SK-N-SH treated with all-trans-retinoic acid at 6 μM for 48 hours (cell line): Measurements from ENCODE around the gene PRLH.

Experiments used
- ATAC-seq: fragments of 200-7000 bp; cut with Tn5 transposase; 3 replicates; pipeline ENCODE4 v1.9.1; 2020; ENCODE audit warnings: mild to moderate bottlenecking, moderate library complexity
- ARNTL ChIP-seq: fragments of 450-650 bp; formaldehyde crosslinking; IDR thresholded peaks from 2 replicates; pipeline ENCODE4 v1.5.0; 2020; ENCODE audit warnings: low read depth, mild to moderate bottlenecking, moderate library complexity, borderline replicate concordance
- CSDC2 ChIP-seq: fragments of 250-450 bp; sonication (Bioruptor Pico); IDR thresholded peaks from 2 replicates; pipeline ENCODE4 v1.5.0; 2020; ENCODE audit warnings: mild to moderate bottlenecking, moderate library complexity
- CSRNP3 ChIP-seq: fragments of 250-450 bp; sonication (Bioruptor Pico); IDR thresholded peaks from 2 replicates; pipeline ENCODE4 v1.5.1; 2021; ENCODE audit warnings: mild to moderate bottlenecking, moderate library complexity
- ESRRG ChIP-seq: fragments of 250-450 bp; sonication (Bioruptor Pico); IDR thresholded peaks from 2 replicates; pipeline ENCODE4 v1.6.1; 2021; ENCODE audit warnings: mild to moderate bottlenecking
- GLIS3 ChIP-seq: fragments of 250-450 bp; sonication (Bioruptor Pico); IDR thresholded peaks from 2 replicates; pipeline ENCODE4 v1.5.0; 2020; ENCODE audit warnings: mild to moderate bottlenecking, moderate library complexity
- ISL1 ChIP-seq: fragments of 250-450 bp; sonication (Bioruptor Pico); IDR thresholded peaks from 2 replicates; pipeline ENCODE4 v2.1.2; 2022; ENCODE audit warnings: mild to moderate bottlenecking, moderate library complexity
- OSR1 ChIP-seq: fragments of 250-450 bp; sonication (Bioruptor Pico); IDR thresholded peaks from 2 replicates; pipeline ENCODE4 v1.8.0; 2022; ENCODE audit warnings: moderate library complexity, mild to moderate bottlenecking, inconsistent platforms
- PATZ1 ChIP-seq: fragments of 250-450 bp; sonication (Bioruptor Pico); IDR thresholded peaks from 2 replicates; pipeline ENCODE4 v1.8.0; 2020; ENCODE audit warnings: mild to moderate bottlenecking, moderate library complexity, borderline replicate concordance
- RARB ChIP-seq: fragments of 250-450 bp; sonication (Bioruptor Pico); IDR thresholded peaks from 2 replicates; pipeline ENCODE4 v1.8.0; 2021; ENCODE audit warnings: mild to moderate bottlenecking, moderate library complexity
- SNAI2 ChIP-seq: fragments of 250-450 bp; sonication (Bioruptor Pico); IDR thresholded peaks from 2 replicates; pipeline ENCODE4 v1.5.0; 2020; ENCODE audit warnings: mild to moderate bottlenecking, moderate library complexity
- TCF4 ChIP-seq: fragments of 250-450 bp; sonication (Bioruptor Pico); IDR thresholded peaks from 2 replicates; pipeline ENCODE4 v1.8.0; 2021; ENCODE audit warnings: mild to moderate bottlenecking, moderate library complexity, borderline replicate concordance
- TOX ChIP-seq: fragments of 250-450 bp; sonication (Bioruptor Pico); IDR thresholded peaks from 2 replicates; pipeline ENCODE4 v1.8.0; 2021; ENCODE audit warnings: mild to moderate bottlenecking, moderate library complexity, borderline replicate concordance
- TSHZ2 ChIP-seq: fragments of 250-450 bp; sonication (Bioruptor Pico); IDR thresholded peaks from 2 replicates; pipeline ENCODE4 v1.5.0; 2020; ENCODE audit warnings: mild to moderate bottlenecking, moderate library complexity
- ZC3H10 ChIP-seq: fragments of 250-450 bp; sonication (Bioruptor Pico); IDR thresholded peaks from 2 replicates; pipeline ENCODE4 v1.5.1; 2021; ENCODE audit warnings: mild to moderate bottlenecking, moderate library complexity
- ZFP3 ChIP-seq: fragments of 250-450 bp; sonication (Bioruptor Pico); IDR thresholded peaks from 2 replicates; pipeline ENCODE4 v1.5.0; 2020; ENCODE audit warnings: mild to moderate bottlenecking, moderate library complexity
- ZFP30 ChIP-seq: fragments of 450-650 bp; formaldehyde crosslinking; IDR thresholded peaks from 2 replicates; pipeline ENCODE4 v1.5.0; 2022; ENCODE audit warnings: mild to moderate bottlenecking, moderate library complexity
- ZNF565 ChIP-seq: fragments of 450-650 bp; formaldehyde crosslinking; conservative IDR thresholded peaks from 2 replicates; pipeline ENCODE4 v1.5.0; 2020; ENCODE audit warnings: low read depth, mild to moderate bottlenecking, moderate library complexity
- TF ChIP-seq, protein P1 (sequence below): fragments of 250-450 bp; sonication (Bioruptor Pico); IDR thresholded peaks from 2 replicates; pipeline ENCODE4 v1.5.1; 2020; ENCODE audit warnings: low read depth, mild to moderate bottlenecking, moderate library complexity

Gene PRLH

GRCh38 chr2:237613679-237614078, 47.3 kb downstream of the PRLH start:
- ATAC-seq = no peak

DNA sequence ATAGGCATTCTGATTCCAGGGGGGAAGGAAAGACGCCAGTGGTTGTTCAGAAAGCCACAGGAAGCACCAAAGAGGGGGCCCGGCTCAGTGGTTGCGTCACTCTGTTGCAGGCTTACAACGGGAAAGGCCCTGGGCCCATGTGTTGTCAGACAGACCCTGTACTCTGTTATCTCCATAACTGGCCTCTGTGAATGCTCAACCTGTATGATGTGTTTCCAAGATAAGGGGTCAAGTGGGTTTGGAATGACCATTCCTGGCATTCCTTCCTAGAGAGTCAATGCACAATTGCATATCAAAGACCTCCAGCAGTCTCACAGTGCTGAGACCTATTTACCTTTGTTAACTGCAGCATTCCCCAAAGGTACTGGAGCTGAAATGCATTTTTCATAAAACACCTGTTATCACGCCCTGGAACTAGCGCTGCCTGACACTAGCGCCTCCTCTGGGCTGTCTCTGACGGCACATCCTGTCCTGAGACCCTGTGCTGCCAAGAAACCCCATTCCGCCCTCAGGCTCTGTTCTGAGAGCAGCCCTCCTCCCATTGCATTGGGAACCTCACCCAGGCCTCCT, 47.9 kb downstream of the PRLH start:
- no peak; the same call in 2 of the 3 replicates for ATAC-seq
- TF ChIP-seq TCF4 (CRISPR knock-in tag) (peak; percentile 39; the same call in 1 of the 2 replicates), ZFP3 (CRISPR knock-in tag) (0 out of 2 replicates have a peak, but pooled peaks have one; percentile 19), SNAI2 (CRISPR knock-in tag) (no peak), ARNTL (CRISPR knock-in tag) (no peak), CSRNP3 (CRISPR knock-in tag) (no peak), RARB (CRISPR knock-in tag) (no peak), ESRRG (0 out of 2 replicates have a peak, but pooled peaks have one; percentile 59), ZFP30 (no peak), CSDC2 (0 out of 2 replicates have a peak, but pooled peaks have one; percentile 66), ISL1 (CRISPR knock-in tag) (peak; percentile 74), TSHZ2 (CRISPR knock-in tag) (0 out of 2 replicates have a peak, but pooled peaks have one; percentile 31)
- TF ChIP-seq, protein P1, sequence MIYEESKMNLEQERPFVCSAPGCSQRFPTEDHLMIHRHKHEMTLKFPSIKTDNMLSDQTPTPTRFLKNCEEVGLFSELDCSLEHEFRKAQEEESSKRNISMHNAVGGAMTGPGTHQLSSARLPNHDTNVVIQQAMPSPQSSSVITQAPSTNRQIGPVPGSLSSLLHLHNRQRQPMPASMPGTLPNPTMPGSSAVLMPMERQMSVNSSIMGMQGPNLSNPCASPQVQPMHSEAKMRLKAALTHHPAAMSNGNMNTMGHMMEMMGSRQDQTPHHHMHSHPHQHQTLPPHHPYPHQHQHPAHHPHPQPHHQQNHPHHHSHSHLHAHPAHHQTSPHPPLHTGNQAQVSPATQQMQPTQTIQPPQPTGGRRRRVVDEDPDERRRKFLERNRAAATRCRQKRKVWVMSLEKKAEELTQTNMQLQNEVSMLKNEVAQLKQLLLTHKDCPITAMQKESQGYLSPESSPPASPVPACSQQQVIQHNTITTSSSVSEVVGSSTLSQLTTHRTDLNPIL = no peak

More at GRCh38 chr2:237613679-237614078, 47.3 kb downstream of the PRLH start:
- no peak for TF ChIP-seq ZNF565 (CRISPR knock-in tag)
- no peak for TF ChIP-seq ZFP3 (CRISPR knock-in tag)
- no peak for TF ChIP-seq OSR1 (CRISPR knock-in tag)
- TF ChIP-seq ZFP30 = no peak
- no peak for TF ChIP-seq GLIS3 (CRISPR knock-in tag)
- no peak for TF ChIP-seq CSDC2
- TF ChIP-seq SNAI2 (CRISPR knock-in tag) = no peak
- TF ChIP-seq ESRRG = no peak
- no peak for TF ChIP-seq PATZ1 (CRISPR knock-in tag)
- no peak for TF ChIP-seq ZC3H10 (CRISPR knock-in tag)
- TF ChIP-seq, protein P1 = no peak
- TF ChIP-seq TSHZ2 (CRISPR knock-in tag) = no peak
- TF ChIP-seq TOX (CRISPR knock-in tag) = no peak
- no peak for TF ChIP-seq CSRNP3 (CRISPR knock-in tag)
- no peak for TF ChIP-seq ISL1 (CRISPR knock-in tag)
